Activated CD4-positive, alpha-beta memory T cell treated with anti-CD3 and anti-CD28 coated beads for 36 hours (primary cell): ENCODE measurements around the gene MOB3C. TPM values are rescaled to one million over a fixed set of nuclear protein-coding genes. Genes with fewer than 3 reads are reported as not detected.

Source experiments
- CTCF ChIA-PET: fragments of 350-600 bp; sonication (Branson Sonifier 250); formaldehyde crosslinking; loops from one replicate; lab custom pipeline; 2021; ENCODE audit warnings: antibody characterized with exemption, inconsistent platforms; lab: Charles Lee
- POLR2A ChIA-PET: fragments of 350-600 bp; sonication (Branson Sonifier 250); formaldehyde crosslinking; loops from one replicate; lab custom pipeline; 2021; ENCODE audit warnings: antibody characterized with exemption; lab: Charles Lee
- DNase-seq: peaks from one replicate; pipeline ENCODE4 v3.0.0-alpha.2; 2020
- H3K27ac Mint-ChIP-seq: one replicate; pipeline ENCODE4 v1.8.0; 2021; ENCODE audit warnings: mixed read lengths
- H3K27me3 Mint-ChIP-seq: one replicate; pipeline ENCODE4 v1.8.0; 2021; ENCODE audit warnings: mixed read lengths
- H3K36me3 Mint-ChIP-seq: one replicate; pipeline ENCODE4 v1.8.0; 2021; ENCODE audit warnings: mixed read lengths
- H3K4me1 Mint-ChIP-seq: one replicate; pipeline ENCODE4 v1.8.0; 2021; ENCODE audit warnings: low read depth, mixed read lengths
- H3K4me3 Mint-ChIP-seq: one replicate; pipeline ENCODE4 v1.8.0; 2021; ENCODE audit warnings: mild to moderate bottlenecking, mixed read lengths
- H3K9me3 Mint-ChIP-seq: one replicate; pipeline ENCODE4 v1.8.0; 2021; ENCODE audit warnings: mixed read lengths
- intact Hi-C: fragments of 100-400 bp; cut with micrococcal nuclease; formaldehyde crosslinking; loops from one replicate; pipeline ENCODE4 v1.15.1; 2023
- total RNA-seq, 2 experiments: library from RNA; stranded (reverse); gene quantifications; one replicate each; pipeline ENCODE4 v1.2.3, GENCODE V29; 2021

Gene MOB3C
- total RNA-seq, 2 experiments from 2014 or later: 8.2 to 10.0 TPM

- H3K27me3 Mint-ChIP-seq: no peaks in the 10 kb centered on the region
- H3K36me3 Mint-ChIP-seq: peaks cover 11% of the 10 kb centered on the region
- ChIA-PET CTCF (interaction anchor here (0.8 to 2.8 kb wide), 13 partner anchors 10 to 162 kb away, joined by 3 to 16 read pairs (median 5); partner anchors contain the start of genes ATPAF1 and MOB3C), POLR2A (interaction anchor here (0.6 to 5.5 kb wide), 9 partner anchors 12 to 104 kb away, joined by 3 to 47 read pairs (median 4); partner anchors contain the start of genes ATPAF1 and MOB3C)
- H3K9me3 Mint-ChIP-seq: no peaks in the 10 kb centered on the region
- intact Hi-C loops: loop anchor here (1.0 to 10.0 kb wide), 5 partner anchors 12 to 259 kb away; partner anchors contain the start of genes ATPAF1, EFCAB14, MOB3C and NSUN4
- H3K4me1 Mint-ChIP-seq: peaks cover 53% of the 10 kb centered on the region
- H3K27ac Mint-ChIP-seq: peak within 1 kb of the TSS; percentile 77
- H3K4me3 Mint-ChIP-seq: peak within 1 kb of the TSS; percentile 85
- peak; percentile 99 for DNase-seq
Measured at GRCh38 chr1:46603858-46604549, 12.6 kb downstream of the MOB3C start, which contains the start of gene MKNK1. MKNK1 (minus strand) TSS chr1:46604268; CDS start chr1:46583327, 20,941 bp downstream.

- ChIA-PET CTCF (interaction anchor here (1.0 to 2.8 kb wide), 9 partner anchors 10 to 161 kb away, joined by 4 to 16 read pairs (median 8); partner anchors contain the start of gene MOB3C), POLR2A (interaction anchor here (0.9 to 5.5 kb wide), 4 partner anchors 12 to 64 kb away, joined by 3 to 47 read pairs (median 6); partner anchors contain the start of genes ATPAF1 and MOB3C)
- Mint-ChIP-seq H3K9me3 (no peaks in the 10 kb centered on the region), H3K36me3 (peaks cover 6% of the 10 kb centered on the region), H3K27ac (peak overlapping the region; percentile 77), H3K4me3 (peak overlapping the region; percentile 85), H3K4me1 (peaks cover 55% of the 10 kb centered on the region), H3K27me3 (no peaks in the 10 kb centered on the region)
- DNase-seq: no peak
- intact Hi-C loops: loop anchor here (5.0 to 10.0 kb wide), 2 partner anchors 64 to 259 kb away; partner anchors contain the start of genes ATPAF1 and NSUN4
Measured at GRCh38 chr1:46603481-46603857, 13.1 kb downstream of the MOB3C start.

DNA sequence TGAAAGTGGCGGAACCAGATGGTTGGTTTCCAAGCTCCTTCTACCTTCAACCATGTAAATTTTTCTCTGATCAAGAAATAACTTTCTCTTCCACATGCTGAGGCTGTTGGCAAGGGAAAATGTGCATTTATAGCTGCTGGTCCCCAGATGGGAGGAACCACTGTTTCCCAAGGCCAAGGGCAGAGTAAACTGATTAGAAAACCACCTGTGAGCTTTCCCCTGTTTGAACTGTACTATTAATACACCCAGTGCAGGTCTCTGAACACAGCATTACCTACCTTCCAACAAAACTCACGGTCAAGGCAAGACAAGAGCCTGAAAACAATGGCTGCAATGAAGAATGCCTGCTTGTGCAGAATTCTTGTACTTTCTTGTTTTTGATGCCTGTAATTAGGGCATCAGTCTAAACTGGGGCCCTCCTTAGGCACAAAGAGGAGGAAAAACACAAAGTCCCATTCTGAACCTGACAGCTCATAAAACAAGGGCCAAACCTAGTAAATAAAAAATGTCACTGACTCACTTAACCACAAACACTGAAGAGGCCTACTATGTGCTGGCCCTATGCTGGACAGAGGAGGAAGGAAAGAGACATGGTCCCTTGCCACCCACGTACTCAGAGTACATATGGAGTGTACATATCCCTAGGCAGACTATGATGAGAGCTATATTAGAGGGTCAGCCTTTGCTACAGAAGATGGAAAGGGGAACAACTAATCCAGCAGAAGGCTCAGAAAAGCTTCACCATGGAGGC, 15.2 kb downstream of the MOB3C start:
- ChIA-PET CTCF (interaction anchor here (1.4 kb wide), 1 partner anchor 124 kb away, joined by 3 read pairs; no protein-coding TSS in a partner anchor), POLR2A (no interaction called here)
- H3K36me3 Mint-ChIP-seq: peaks cover 2% of the 10 kb centered on the region
- H3K9me3 Mint-ChIP-seq: no peaks in the 10 kb centered on the region
- H3K27me3 Mint-ChIP-seq: no peaks in the 10 kb centered on the region
- intact Hi-C loops: loop anchor here (5.0 to 10.0 kb wide), 2 partner anchors 66 to 257 kb away; partner anchors contain the start of genes ATPAF1 and NSUN4
- peaks cover 58% of the 10 kb centered on the region for H3K4me1 Mint-ChIP-seq
- DNase-seq: no peak
- H3K4me3 Mint-ChIP-seq: no peak overlapping the region
- H3K27ac Mint-ChIP-seq: no peak overlapping the region

- POLR2A ChIA-PET: no interaction called here
- CTCF ChIA-PET: interaction anchor here (0.8 to 1.1 kb wide), 2 partner anchors 18 to 126 kb away, joined by 3 read pairs; no protein-coding TSS in a partner anchor
- no peak overlapping the region for H3K4me3 Mint-ChIP-seq
- no peak overlapping the region for H3K27ac Mint-ChIP-seq
- DNase-seq: no peak
- no peaks in the 10 kb centered on the region for H3K27me3 Mint-ChIP-seq
- peaks cover 3% of the 10 kb centered on the region for H3K36me3 Mint-ChIP-seq
- H3K9me3 Mint-ChIP-seq: no peaks in the 10 kb centered on the region
- intact Hi-C loops: no loop called here
- H3K4me1 Mint-ChIP-seq: peaks cover 59% of the 10 kb centered on the region
Measured at GRCh38 chr1:46599059-46599970, 17.3 kb downstream of the MOB3C start.

DNA sequence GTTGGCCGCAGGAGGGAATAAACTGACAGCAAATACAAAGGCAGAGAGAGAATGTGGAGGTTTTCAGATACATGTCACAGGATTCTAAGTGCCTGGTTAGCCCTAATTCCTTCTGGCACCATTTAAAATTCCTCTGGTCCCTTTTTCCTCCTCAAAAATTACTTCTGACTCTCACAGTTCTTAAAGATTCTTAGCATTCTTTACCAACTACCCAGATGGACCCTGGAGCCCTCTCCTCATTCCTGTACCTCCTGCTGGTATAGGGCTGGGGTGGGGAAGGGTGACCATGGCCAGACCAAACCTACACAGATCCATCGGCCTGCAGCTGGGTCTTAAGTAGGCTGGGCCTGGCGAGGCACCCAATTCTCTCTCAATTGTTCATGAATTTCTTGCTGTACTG, 19.8 kb downstream of the MOB3C start:
- Mint-ChIP-seq H3K36me3 (peaks cover 19% of the 10 kb centered on the region), H3K9me3 (no peaks in the 10 kb centered on the region), H3K27ac (no peak overlapping the region), H3K4me1 (peaks cover 49% of the 10 kb centered on the region), H3K4me3 (no peak overlapping the region), H3K27me3 (no peaks in the 10 kb centered on the region)
- DNase-seq: no peak
- CTCF ChIA-PET: no interaction called here
- intact Hi-C loops: no loop called here
- POLR2A ChIA-PET: no interaction called here

DNA sequence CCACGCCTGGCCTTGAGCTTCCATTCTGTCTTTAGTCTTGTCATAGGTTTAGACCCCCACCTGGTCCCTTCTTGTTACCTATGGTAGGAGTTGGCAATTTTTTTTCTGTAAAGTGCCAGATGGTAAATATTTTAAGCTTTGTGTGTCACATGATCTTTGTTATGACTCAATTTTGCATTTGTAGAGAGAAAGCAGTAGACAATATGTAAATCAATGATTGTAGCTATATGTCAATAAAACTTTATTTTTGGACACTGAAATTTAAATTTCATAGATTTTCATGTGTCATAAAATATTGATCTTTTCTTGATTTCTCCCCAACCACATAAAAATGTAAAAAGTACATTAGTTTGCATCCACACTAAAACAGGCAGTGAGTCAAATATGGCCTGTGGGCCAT, 20.6 kb downstream of the MOB3C start:
- ChIA-PET CTCF (no interaction called here), POLR2A (no interaction called here)
- Mint-ChIP-seq H3K36me3 (peaks cover 25% of the 10 kb centered on the region), H3K27me3 (no peaks in the 10 kb centered on the region), H3K4me1 (peaks cover 42% of the 10 kb centered on the region), H3K9me3 (no peaks in the 10 kb centered on the region), H3K27ac (no peak overlapping the region), H3K4me3 (no peak overlapping the region)
- intact Hi-C loops: no loop called here
- no peak for DNase-seq

- H3K4me3 Mint-ChIP-seq: no peak overlapping the region
- ChIA-PET POLR2A (no interaction called here), CTCF (no interaction called here)
- DNase-seq: no peak
- peaks cover 39% of the 10 kb centered on the region for H3K4me1 Mint-ChIP-seq
- H3K27ac Mint-ChIP-seq: no peak overlapping the region
- no peaks in the 10 kb centered on the region for H3K27me3 Mint-ChIP-seq
- intact Hi-C loops: no loop called here
- peaks cover 33% of the 10 kb centered on the region for H3K36me3 Mint-ChIP-seq
- no peaks in the 10 kb centered on the region for H3K9me3 Mint-ChIP-seq
Measured at GRCh38 chr1:46595127-46595526, 21.5 kb downstream of the MOB3C start.

- Mint-ChIP-seq H3K9me3 (no peaks in the 10 kb centered on the region), H3K27ac (no peak overlapping the region), H3K4me1 (peaks cover 29% of the 10 kb centered on the region), H3K27me3 (no peaks in the 10 kb centered on the region), H3K4me3 (no peak overlapping the region), H3K36me3 (peaks cover 44% of the 10 kb centered on the region)
- CTCF ChIA-PET: no interaction called here
- no peak for DNase-seq
- intact Hi-C loops: no loop called here
- POLR2A ChIA-PET: no interaction called here
Measured at GRCh38 chr1:46594063-46594462, 22.5 kb downstream of the MOB3C start.

DNA sequence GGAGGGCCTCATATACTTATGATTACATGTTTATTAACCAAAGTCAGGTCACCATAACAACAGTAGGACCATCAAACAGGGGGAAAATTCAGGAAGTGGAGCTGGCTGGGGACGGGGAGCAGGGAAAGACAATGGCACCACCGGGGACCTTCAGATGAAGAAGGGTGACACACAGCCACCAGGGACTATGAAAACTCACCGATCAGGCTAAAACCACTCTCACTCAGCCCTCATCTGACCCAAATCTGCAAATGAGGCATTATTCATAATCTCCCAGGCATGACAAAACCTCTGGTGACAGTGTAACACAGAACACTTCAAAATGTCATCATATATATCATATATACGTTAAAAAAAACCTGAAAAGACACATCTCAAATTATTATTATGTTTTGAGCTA, 23.8 kb downstream of the MOB3C start:
- no peak overlapping the region for H3K4me3 Mint-ChIP-seq
- no peaks in the 10 kb centered on the region for H3K9me3 Mint-ChIP-seq
- ChIA-PET POLR2A (interaction anchor here (0.8 kb wide), 1 partner anchor 75 kb away, joined by 3 read pairs; the partner anchor contains the start of gene ATPAF1), CTCF (no interaction called here)
- H3K4me1 Mint-ChIP-seq: peaks cover 23% of the 10 kb centered on the region
- no peak for DNase-seq
- H3K36me3 Mint-ChIP-seq: peaks cover 46% of the 10 kb centered on the region
- H3K27ac Mint-ChIP-seq: no peak overlapping the region
- no peaks in the 10 kb centered on the region for H3K27me3 Mint-ChIP-seq
- intact Hi-C loops: no loop called here

DNA sequence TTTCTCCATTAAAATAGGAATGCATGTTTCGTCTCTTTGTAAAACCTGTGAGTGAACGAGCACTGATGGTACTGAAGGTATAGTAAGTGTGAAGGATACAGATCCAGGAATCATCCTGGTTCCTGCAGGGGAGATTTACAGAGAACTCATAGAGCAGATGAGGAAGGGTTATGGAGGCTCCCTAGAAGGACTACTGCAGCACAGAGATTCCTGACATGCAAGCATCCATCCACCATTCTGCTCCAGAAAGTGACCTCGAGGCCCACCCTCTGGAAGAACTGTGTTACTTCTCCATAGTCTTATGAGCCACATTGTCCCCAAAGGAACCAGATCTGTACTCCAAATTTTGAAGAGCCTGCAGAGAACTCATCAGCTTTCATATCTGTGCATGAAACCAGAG, 27.1 kb downstream of the MOB3C start:
- ChIA-PET CTCF (no interaction called here), POLR2A (interaction anchor here (1.3 kb wide), 1 partner anchor 15 kb away, joined by 3 read pairs; the partner anchor contains the start of gene MKNK1)
- no peaks in the 10 kb centered on the region for H3K27me3 Mint-ChIP-seq
- no peak overlapping the region for H3K4me3 Mint-ChIP-seq
- no peaks in the 10 kb centered on the region for H3K9me3 Mint-ChIP-seq
- H3K4me1 Mint-ChIP-seq: peaks cover 6% of the 10 kb centered on the region
- H3K36me3 Mint-ChIP-seq: peaks cover 47% of the 10 kb centered on the region
- no peak overlapping the region for H3K27ac Mint-ChIP-seq
- DNase-seq: no peak
- intact Hi-C loops: no loop called here

- Mint-ChIP-seq H3K9me3 (no peaks in the 10 kb centered on the region), H3K4me3 (no peak overlapping the region), H3K36me3 (peaks cover 36% of the 10 kb centered on the region), H3K4me1 (peaks cover 8% of the 10 kb centered on the region), H3K27ac (no peak overlapping the region), H3K27me3 (no peaks in the 10 kb centered on the region)
- POLR2A ChIA-PET: no interaction called here
- intact Hi-C loops: no loop called here
- DNase-seq: no peak
- CTCF ChIA-PET: no interaction called here
Measured at GRCh38 chr1:46587069-46587468, 29.5 kb downstream of the MOB3C start.
